Vagina (tissue), 2 donors: Measurements from ENCODE around the gene APOA4.

Source experiments
- CTCF ChIP-seq, 3 experiments: fragments of 450-650 bp in 2 of 3; fragments of 200-600 bp in 1 of 3; sonication (generic) in 1 of 3; IDR thresholded peaks; one replicate each; pipeline ENCODE4 v1.5.1; 2017 to 2019; ENCODE audit warnings: antibody characterized with exemption in 3 of 3, mild to moderate bottlenecking in 2 of 3, moderate library complexity in 2 of 3
- POLR2A ChIP-seq, 2 donors: fragments of 450-650 bp; IDR thresholded peaks; one replicate each; pipeline ENCODE4 v1.6.1; 2017; ENCODE audit warnings: antibody characterized with exemption in 2 of 2, mild to moderate bottlenecking in 2 of 2, moderate library complexity in 2 of 2
- POLR2AphosphoS5 ChIP-seq, 2 donors: sonication (generic); formaldehyde crosslinking; IDR thresholded peaks; one replicate each; pipeline ENCODE4 v1.9.0; 2017; ENCODE audit warnings: antibody characterized with exemption in 2 of 2, mild to moderate bottlenecking in 2 of 2, low read depth in 1 of 2; ENCODE audit not compliant: insufficient read depth in 1 of 2

- TF ChIP-seq CTCF (IDR thresholded peaks at IDR 0.05): no peak
- TF ChIP-seq POLR2A (IDR thresholded peaks at IDR 0.05): no peak
- no peak for TF ChIP-seq POLR2AphosphoS5 (IDR thresholded peaks at IDR 0.05; ENCODE audit: insufficient read depth in 1 of 2, low read depth in 1 of 2)
Measured at GRCh38 chr11:116792144-116792868, 30.8 kb downstream of the APOA4 start.
